HG03558 (cell line): ENCODE measurements around the gene CNTNAP2.

ENCODE experiments used
- ATAC-seq: cut with Tn5 transposase; IDR thresholded peaks from one replicate; pipeline ENCODE4 v1.9.1; 2021; ENCODE audit warnings: moderate number of reproducible peaks; ENCODE audit not compliant: unreplicated experiment; ENCODE audit errors: extremely low read depth

The CNTNAP2 gene

GRCh38 chr7:148116829-148117403 is 2000.3 kb downstream of the CNTNAP2 start:
- ATAC-seq, result no peak

GRCh38 chr7:148118371-148118770 is 2001.8 kb downstream of the CNTNAP2 start:
- no peak for ATAC-seq

- ATAC-seq, result no peak
Observed at GRCh38 chr7:148121401-148121800, 2004.8 kb downstream of the CNTNAP2 start.

- ATAC-seq, result no peak
Observed at GRCh38 chr7:148121847-148122246, 2005.2 kb downstream of the CNTNAP2 start.

- no peak for ATAC-seq
Observed at GRCh38 chr7:148124477-148124876, 2007.9 kb downstream of the CNTNAP2 start.

- no peak for ATAC-seq
Observed at GRCh38 chr7:148127374-148127773, 2010.8 kb downstream of the CNTNAP2 start.

GRCh38 chr7:148129023-148129422 is 2012.4 kb downstream of the CNTNAP2 start:
- no peak for ATAC-seq

GRCh38 chr7:148135116-148135515 is 2018.5 kb downstream of the CNTNAP2 start:
- ATAC-seq, result no peak

GRCh38 chr7:148135997-148136396 is 2019.4 kb downstream of the CNTNAP2 start:
- ATAC-seq, result no peak

GRCh38 chr7:148142660-148143248 is 2026.2 kb downstream of the CNTNAP2 start:
- no peak for ATAC-seq

- ATAC-seq, result no peak
Observed at GRCh38 chr7:148144827-148145226, 2028.2 kb downstream of the CNTNAP2 start.

GRCh38 chr7:148146346-148146745 is 2029.7 kb downstream of the CNTNAP2 start:
- ATAC-seq, result no peak

- no peak for ATAC-seq
Observed at GRCh38 chr7:148147438-148147837, 2030.8 kb downstream of the CNTNAP2 start.

GRCh38 chr7:148148456-148148855 is 2031.9 kb downstream of the CNTNAP2 start:
- ATAC-seq, result no peak

- no peak for ATAC-seq
Observed at GRCh38 chr7:148149730-148150129, 2033.1 kb downstream of the CNTNAP2 start.

- ATAC-seq, result no peak
Observed at GRCh38 chr7:148151778-148152177, 2035.2 kb downstream of the CNTNAP2 start.

- ATAC-seq, result no peak
Observed at GRCh38 chr7:148153616-148154284, 2037.1 kb downstream of the CNTNAP2 start.

- no peak for ATAC-seq
Observed at GRCh38 chr7:148155000-148155399, 2038.4 kb downstream of the CNTNAP2 start.

GRCh38 chr7:148155826-148156225 is 2039.2 kb downstream of the CNTNAP2 start:
- no peak for ATAC-seq

- no peak for ATAC-seq
Observed at GRCh38 chr7:148156233-148156632, 2039.6 kb downstream of the CNTNAP2 start.

- no peak for ATAC-seq
Observed at GRCh38 chr7:148159331-148159730, 2042.7 kb downstream of the CNTNAP2 start.

GRCh38 chr7:148161776-148162175 is 2045.2 kb downstream of the CNTNAP2 start:
- ATAC-seq, result no peak
